H1 (cell line): ENCODE results near the gene TTC33. TPM values are rescaled to one million over a fixed set of nuclear protein-coding genes. Genes with fewer than 3 reads are reported as not detected.

ENCODE experiments used
- GTF2F1 ChIP-seq: IDR thresholded peaks from 2 replicates; pipeline ENCODE4 v1.6.1; 2012; ENCODE audit warnings: low read depth, low read length, improper control_type of control experiment, borderline replicate concordance
- HDAC2 ChIP-seq, 2 experiments: fragments of 300-600 bp in 1 of 2; sonication (generic) in 1 of 2; IDR thresholded peaks; 2 replicates each; pipeline ENCODE4 v1.6.1; 2011 to 2012; ENCODE audit warnings: low read depth in 2 of 2, low read length in 2 of 2, mild to moderate bottlenecking in 2 of 2, moderate library complexity in 2 of 2, borderline replicate concordance in 1 of 2, inconsistent platforms in 1 of 2
- JUN ChIP-seq: IDR thresholded peaks from 2 replicates; pipeline ENCODE4 v1.6.1; 2011; ENCODE audit warnings: low read depth, mild to moderate bottlenecking, improper control_type of control experiment, low read length
- NRF1 ChIP-seq: IDR thresholded peaks from 2 replicates; pipeline ENCODE4 v1.6.1; 2011; ENCODE audit warnings: mild to moderate bottlenecking, low read depth, low read length, improper control_type of control experiment
- RAD21 ChIP-seq, 2 experiments: IDR thresholded peaks in 1 of 2; conservative IDR thresholded peaks in 1 of 2; 2 replicates each; pipeline ENCODE4 v1.6.1; 2011; ENCODE audit warnings: low read depth in 2 of 2, low read length in 2 of 2, improper control_type of control experiment in 1 of 2, inconsistent platforms in 1 of 2, mild to moderate bottlenecking in 1 of 2, moderate library complexity in 1 of 2
- RBBP5 ChIP-seq: IDR thresholded peaks from 2 replicates; pipeline ENCODE4 v1.7.1; 2012; ENCODE audit warnings: low read depth, mild to moderate bottlenecking, inconsistent platforms, low read length, moderate library complexity, borderline replicate concordance
- polyA plus RNA-seq, 7 experiments: library from polyadenylated mRNA; depleted of rRNA in 3 of 7; stranded (reverse) in 5 of 7; unstranded in 2 of 7; fragments of >200 nt in 5 of 7; fragments of 200-250 nt in 2 of 7; gene quantifications; 1 replicate in 5 of 7; 2 replicates in 1 of 7; 4 replicates in 1 of 7; pipeline versions ENCODE4 v1.2.1 to v1.2.3, GENCODE V29; 2011 to 2013; ENCODE audit warnings: missing spikeins in 2 of 7, mixed read lengths in 2 of 7
- total RNA-seq: library from RNA; stranded (reverse); fragmentation: NEBNext Ultra II Directional; extraction: Animal tissue kit (Norgen Biotek cat#: 25700); gene quantifications from 2 replicates; pipeline ENCODE4 v1.2.1, GENCODE V29; 2021

TTC33 gene
- total and polyA plus RNA-seq, 2 of the 8 experiments (the other 6 are each of a cell fraction or from before 2014, with no cell fraction given) = 1.2 to 12.6 TPM

GRCh38 chr5:40784916-40785315 is 29.2 kb upstream of the TTC33 start (continued):
- no peak for TF ChIP-seq HDAC2 (IDR thresholded peaks at IDR 0.05; ENCODE audit: borderline replicate concordance in 1 of 2, low read depth in 2 of 2, low read length in 2 of 2)
- TF ChIP-seq NRF1 = no peak
- no peak for TF ChIP-seq GTF2F1
- no peak for TF ChIP-seq RBBP5
- TF ChIP-seq RAD21 (IDR thresholded peaks at IDR 0.05 in 1 of 2, conservative IDR thresholded peaks at IDR 0.05 in 1 of 2; ENCODE audit: low read depth in 2 of 2, low read length in 2 of 2) = no peak
- TF ChIP-seq JUN = no peak
- TF ChIP-seq, all 59 proteins: peak for 0
